Frontal cortex (tissue), 4 donors: ENCODE results near the gene SCAF4. TPM values are rescaled to one million over a fixed set of nuclear protein-coding genes. Genes with fewer than 3 reads are reported as not detected.
"Not testable (repeated sequence)": the region's sequence is repeated elsewhere in the genome, so short reads cannot be mapped to it uniquely, and the experiment has no call there.

Experiments used
- DNase-seq, 2 donors: peaks; one replicate each; pipeline ENCODE4 v3.0.0; 2012; ENCODE audit warnings: low spot score in 2 of 2
- FAIRE-seq: peaks from 2 replicates; lab custom pipeline; 2012; peaks lifted over from hg19 to GRCh38; lab: Jason Lieb, UNC
- total RNA-seq: library from RNA; depleted of rRNA; stranded (reverse); fragments of >200 nt; gene quantifications from one replicate; pipeline ENCODE4 v1.2.3, GENCODE V29; 2014
- donor health status: control.
- donor health status: control.
- donor health status: control.

Gene SCAF4, protein sequence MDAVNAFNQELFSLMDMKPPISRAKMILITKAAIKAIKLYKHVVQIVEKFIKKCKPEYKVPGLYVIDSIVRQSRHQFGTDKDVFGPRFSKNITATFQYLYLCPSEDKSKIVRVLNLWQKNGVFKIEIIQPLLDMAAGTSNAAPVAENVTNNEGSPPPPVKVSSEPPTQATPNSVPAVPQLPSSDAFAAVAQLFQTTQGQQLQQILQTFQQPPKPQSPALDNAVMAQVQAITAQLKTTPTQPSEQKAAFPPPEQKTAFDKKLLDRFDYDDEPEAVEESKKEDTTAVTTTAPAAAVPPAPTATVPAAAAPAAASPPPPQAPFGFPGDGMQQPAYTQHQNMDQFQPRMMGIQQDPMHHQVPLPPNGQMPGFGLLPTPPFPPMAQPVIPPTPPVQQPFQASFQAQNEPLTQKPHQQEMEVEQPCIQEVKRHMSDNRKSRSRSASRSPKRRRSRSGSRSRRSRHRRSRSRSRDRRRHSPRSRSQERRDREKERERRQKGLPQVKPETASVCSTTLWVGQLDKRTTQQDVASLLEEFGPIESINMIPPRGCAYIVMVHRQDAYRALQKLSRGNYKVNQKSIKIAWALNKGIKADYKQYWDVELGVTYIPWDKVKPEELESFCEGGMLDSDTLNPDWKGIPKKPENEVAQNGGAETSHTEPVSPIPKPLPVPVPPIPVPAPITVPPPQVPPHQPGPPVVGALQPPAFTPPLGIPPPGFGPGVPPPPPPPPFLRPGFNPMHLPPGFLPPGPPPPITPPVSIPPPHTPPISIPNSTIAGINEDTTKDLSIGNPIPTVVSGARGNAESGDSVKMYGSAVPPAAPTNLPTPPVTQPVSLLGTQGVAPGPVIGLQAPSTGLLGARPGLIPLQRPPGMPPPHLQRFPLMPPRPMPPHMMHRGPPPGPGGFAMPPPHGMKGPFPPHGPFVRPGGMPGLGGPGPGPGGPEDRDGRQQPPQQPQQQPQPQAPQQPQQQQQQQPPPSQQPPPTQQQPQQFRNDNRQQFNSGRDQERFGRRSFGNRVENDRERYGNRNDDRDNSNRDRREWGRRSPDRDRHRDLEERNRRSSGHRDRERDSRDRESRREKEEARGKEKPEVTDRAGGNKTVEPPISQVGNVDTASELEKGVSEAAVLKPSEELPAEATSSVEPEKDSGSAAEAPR
- 5.7 TPM for total RNA-seq

- DNase-seq (peak; percentile 97 to 99), FAIRE-seq (no peak)
These were observed at the start of gene SCAF4 for GRCh38 chr21:31731857-31732596. Gene SCAF4 (minus strand): TSS chr21:31732118. CDS start chr21:31731692, 426 bp downstream.

DNA sequence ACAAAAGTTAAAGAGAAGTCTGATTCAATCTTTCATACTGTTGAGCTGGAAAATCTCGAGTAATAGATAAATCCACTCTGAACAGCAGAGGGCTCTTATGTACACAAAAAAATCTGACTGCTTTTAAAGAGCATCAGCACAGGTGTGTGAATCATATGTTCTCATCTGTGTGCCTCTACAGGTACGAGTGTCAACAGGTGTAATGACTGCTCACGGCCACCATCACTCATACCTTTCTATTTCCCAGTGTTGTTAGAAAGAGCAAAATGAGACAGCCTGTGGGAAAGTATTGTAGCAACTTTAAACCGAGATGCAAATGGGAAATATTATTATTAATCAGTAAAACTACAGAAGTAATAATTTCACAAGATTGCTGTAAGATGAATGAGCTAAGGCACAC is 49.0 kb upstream of the SCAF4 start:
- FAIRE-seq, result no peak

GRCh38 chr21:31778546-31778945 is 46.6 kb upstream of the SCAF4 start:
- FAIRE-seq, result no peak
- no peak for DNase-seq

More for the DNA sequence above, 49.0 kb upstream of the SCAF4 start:
- DNase-seq, result peak in 1 of 2 donors; percentile 20

GRCh38 chr21:31777857-31778256 is 45.9 kb upstream of the SCAF4 start:
- FAIRE-seq (no peak), DNase-seq (no peak)

- DNase-seq, result no peak
- no peak for FAIRE-seq
These were observed 42.1 kb upstream of the SCAF4 start for GRCh38 chr21:31774031-31774430.

- DNase-seq (no peak), FAIRE-seq (no peak)
These were observed 41.0 kb upstream of the SCAF4 start for GRCh38 chr21:31772674-31773555.

DNA sequence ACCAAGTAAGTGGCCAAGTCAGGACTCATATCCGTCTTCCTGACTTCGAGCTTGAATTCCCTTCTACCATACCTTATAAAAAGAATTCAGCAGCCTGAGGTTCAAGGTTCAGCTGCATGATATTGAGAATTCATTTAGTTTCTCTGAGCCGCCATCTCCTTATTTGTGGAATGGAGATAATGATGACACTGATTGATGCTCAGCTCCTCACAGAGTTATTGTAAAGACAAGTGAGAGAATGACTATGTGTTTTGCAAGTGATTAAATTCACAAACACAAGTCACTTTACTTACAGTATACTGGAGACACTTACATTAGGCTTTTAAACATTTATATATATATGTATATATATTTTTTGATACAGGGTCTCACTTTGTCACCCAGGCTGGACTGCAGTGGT is 39.8 kb upstream of the SCAF4 start:
- FAIRE-seq, result no peak
- DNase-seq, result no peak

DNA sequence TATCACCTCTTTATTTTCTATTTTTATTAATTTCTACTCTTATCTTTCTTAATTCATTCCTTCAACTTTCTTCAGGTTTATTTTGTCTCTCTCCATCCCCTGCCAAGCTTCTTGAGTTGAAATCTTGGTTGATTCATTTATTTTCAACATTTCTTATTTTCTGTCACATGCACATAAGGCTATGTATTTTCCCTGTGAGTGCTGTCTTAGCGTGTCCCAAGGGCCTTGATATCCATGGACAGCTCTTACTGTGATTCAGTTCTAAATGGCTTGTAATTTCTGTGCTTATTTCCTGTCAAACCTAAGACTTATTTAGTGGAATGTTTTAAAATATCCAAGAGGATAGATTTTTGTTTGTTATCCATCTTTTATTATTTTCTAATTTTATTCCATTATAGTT is 36.8 kb upstream of the SCAF4 start:
- DNase-seq, result no peak
- FAIRE-seq, result no peak

GRCh38 chr21:31766899-31767298 is 35.0 kb upstream of the SCAF4 start:
- FAIRE-seq, result no peak
- no peak for DNase-seq

- not testable (repeated sequence) for FAIRE-seq
These were observed 33.9 kb upstream of the SCAF4 start for GRCh38 chr21:31765850-31766249.

GRCh38 chr21:31760931-31761330 is 29.0 kb upstream of the SCAF4 start:
- DNase-seq, result no peak
- FAIRE-seq, result no peak

More at GRCh38 chr21:31765850-31766249, 33.9 kb upstream of the SCAF4 start:
- not testable (repeated sequence) for DNase-seq

GRCh38 chr21:31756787-31757186 is 24.9 kb upstream of the SCAF4 start:
- no peak for FAIRE-seq
- DNase-seq, result no peak

- DNase-seq (no peak), FAIRE-seq (no peak)
These were observed 23.1 kb upstream of the SCAF4 start for GRCh38 chr21:31755027-31755426.

GRCh38 chr21:31754708-31754960 is 22.7 kb upstream of the SCAF4 start:
- DNase-seq, result no peak
- no peak for FAIRE-seq

DNA sequence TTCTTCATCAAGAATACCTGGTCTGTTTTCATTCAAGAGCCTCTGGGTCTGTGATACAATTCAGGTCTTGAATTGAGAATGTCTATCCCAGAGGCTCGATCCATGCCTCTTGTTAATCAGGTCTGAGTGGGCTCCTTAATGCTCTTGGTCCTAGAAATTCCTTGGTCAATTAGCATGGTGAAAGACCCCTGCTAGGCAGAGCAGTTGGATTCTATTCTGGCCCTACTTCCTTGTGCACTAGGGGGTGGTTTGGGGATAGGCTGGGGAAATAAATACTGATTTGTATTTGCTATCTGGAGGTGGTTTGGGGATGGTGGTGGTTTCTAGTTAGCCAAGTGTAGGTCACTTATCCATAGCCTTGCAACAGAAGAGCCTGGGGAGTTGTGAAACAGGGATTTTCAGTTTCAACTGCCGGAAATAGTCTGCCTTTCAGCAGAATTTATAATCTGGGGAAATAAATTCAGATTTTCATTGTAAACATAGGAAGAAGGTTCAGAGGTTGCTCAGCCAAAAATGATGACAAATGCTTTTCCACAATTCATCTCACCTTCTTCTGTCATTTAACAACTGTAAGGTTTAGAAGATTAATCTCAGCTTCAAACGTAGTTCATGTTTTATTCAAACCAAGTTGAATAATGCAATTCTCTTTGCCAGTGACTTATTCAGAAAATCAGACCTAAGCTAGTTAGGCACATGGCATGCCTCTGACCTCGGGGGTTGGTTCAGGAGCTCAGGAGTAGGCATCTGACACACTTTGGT is 22.2 kb upstream of the SCAF4 start:
- DNase-seq (no peak), FAIRE-seq (no peak)

- FAIRE-seq, result no peak
- no peak for DNase-seq
These were observed 21.0 kb upstream of the SCAF4 start for GRCh38 chr21:31752967-31753366.

DNA sequence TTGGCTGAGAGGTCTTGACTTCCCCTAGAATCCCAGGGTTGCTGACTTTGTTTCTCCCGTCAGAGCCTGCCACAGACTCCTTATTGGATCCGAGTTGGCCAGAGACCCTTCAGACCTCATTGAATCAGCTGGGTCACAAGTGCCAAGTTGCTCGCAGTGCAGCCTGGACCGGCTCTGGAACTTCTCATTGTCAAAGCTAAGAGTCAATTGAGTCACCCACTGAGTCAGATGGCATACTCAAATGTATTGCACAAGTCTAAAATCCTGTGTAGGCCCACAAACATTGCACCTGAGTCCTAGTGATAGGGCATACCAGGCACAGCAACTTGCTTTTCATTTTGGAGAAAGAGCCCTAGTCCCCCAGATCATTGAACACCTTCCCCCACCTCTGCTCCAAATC is 20.4 kb upstream of the SCAF4 start:
- FAIRE-seq, result no peak
- DNase-seq, result no peak

GRCh38 chr21:31750843-31751242 is 18.9 kb upstream of the SCAF4 start:
- no peak for DNase-seq

More at GRCh38 chr21:31750843-31751242, 18.9 kb upstream of the SCAF4 start:
- FAIRE-seq, result no peak
